HG02763 (cell line): ENCODE measurements around the gene GRM8.
A peak's percentile ranks its signal among the peaks of the same experiment; 100 is the strongest.
"Not testable (repeated sequence)": the region's sequence is repeated elsewhere in the genome, so short reads cannot be mapped to it uniquely, and the experiment has no call there.

Experiments used
- ATAC-seq: cut with Tn5 transposase; IDR thresholded peaks from one replicate; pipeline ENCODE4 v1.9.1; 2021; ENCODE audit warnings: mild to moderate bottlenecking, moderate library complexity; ENCODE audit not compliant: unreplicated experiment

The GRM8 gene

DNA sequence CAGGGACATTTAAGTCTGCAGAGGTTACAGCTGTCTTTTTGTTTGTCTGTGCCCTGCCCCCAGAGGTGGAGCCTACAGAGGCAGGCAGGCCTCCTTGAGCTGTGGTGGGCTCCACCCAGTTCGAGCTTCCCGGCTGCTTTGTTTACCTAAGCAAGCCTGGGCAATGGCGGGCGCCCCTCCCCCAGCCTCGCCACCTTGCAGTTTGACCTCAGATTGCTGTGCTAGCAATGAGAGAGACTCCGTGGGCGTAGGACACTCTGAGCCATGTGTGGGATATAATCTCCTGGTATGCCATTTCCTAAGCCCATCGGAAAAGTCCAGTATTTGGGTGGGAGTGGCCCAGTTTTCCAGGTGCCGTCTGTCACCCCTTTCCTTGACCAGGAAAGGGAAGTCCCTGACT, 421.5 kb downstream of the GRM8 start:
- ATAC-seq, result not testable (repeated sequence)

- ATAC-seq, result no peak
These were observed 431.8 kb downstream of the GRM8 start for GRCh38 chr7:126820925-126821324.

DNA sequence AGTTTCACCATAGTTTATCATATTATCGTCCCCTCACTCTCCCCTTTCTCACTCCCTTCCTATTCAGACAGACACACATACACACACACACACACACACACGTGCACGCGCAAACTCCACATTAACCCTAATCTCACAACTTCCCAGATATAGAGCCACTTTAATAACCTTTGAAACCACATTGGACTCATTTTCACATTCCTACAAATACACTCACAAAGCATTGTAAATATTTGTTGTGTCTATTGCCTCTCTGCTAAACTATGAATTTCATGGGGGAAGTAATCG, 433.6 kb downstream of the GRM8 start:
- no peak for ATAC-seq

- ATAC-seq, result no peak
These were observed 434.1 kb downstream of the GRM8 start for GRCh38 chr7:126818393-126819196.

GRCh38 chr7:126809188-126809587, 443.6 kb downstream of the GRM8 start:
- ATAC-seq, result no peak

DNA sequence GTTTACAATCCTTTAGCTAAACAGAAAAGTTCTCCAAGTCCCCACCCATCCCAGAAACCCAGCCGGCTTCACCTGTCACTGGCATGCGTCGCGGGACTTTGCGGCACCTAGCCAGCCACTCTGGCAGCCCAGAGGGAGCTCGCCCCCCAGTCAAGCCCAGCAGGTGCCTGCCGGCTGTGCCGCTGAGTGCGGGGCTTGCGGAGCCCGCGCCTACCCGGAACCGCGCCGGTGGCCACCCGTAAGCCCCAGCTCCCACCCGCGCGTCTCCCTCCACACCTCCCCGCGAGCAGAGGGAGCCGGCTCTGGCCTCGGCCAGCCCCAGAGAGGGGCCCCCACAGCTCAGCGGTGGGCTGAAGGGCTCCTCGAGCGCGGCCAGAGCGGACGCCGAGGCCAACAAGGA, 446.1 kb downstream of the GRM8 start:
- ATAC-seq, result no peak

GRCh38 chr7:126805351-126805750, 447.4 kb downstream of the GRM8 start:
- no peak for ATAC-seq

GRCh38 chr7:126804604-126805003, 448.1 kb downstream of the GRM8 start:
- peak; percentile 70 for ATAC-seq

- ATAC-seq, result no peak
These were observed 448.8 kb downstream of the GRM8 start for GRCh38 chr7:126803990-126804389.

DNA sequence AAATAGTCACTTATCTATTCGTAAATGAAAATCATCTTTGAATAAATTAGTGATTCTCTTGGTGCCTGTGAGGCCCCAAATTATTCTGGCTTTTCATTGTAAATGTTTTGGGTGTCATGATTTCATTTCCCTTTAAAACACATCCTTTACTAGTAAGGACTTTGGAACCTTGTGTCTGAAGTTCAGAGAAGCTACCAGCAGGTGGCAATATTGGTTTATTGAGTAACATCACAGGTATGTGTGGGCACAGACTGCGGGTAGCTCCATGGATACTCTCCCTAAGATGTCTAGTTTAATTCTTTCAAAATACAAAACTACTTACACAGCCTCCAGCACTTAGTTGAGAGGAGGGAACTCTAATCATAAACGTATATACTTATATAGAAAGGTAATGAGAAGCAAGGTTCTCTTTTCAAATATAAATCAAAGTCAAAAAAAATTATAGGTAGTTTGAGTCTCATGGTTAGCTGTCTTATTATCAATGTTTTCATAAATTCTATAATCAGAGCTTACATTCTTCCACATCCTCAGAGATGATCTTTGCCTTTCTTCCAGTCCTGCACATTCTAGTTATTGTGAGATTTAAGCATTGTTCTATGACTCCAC, 449.6 kb downstream of the GRM8 start:
- peak; percentile 85 for ATAC-seq

DNA sequence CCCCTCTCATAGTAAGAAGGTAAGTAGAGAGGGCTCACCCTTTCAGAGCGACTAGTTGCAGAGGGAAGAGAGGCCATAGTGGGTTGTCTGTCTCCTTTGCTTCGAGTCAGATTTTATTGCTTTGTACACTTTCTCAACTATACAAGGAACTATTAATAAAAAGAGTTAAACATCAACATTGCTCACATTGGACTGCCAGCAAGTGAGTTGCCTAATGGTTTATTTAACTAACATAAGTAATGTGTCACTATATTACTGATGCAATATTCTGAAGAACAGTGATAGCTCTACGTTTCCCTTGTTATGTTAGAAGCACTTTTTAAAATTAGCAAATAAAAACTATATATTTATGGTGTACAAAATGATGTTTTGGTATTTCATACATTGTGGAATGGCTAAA, 451.0 kb downstream of the GRM8 start:
- ATAC-seq, result no peak

DNA sequence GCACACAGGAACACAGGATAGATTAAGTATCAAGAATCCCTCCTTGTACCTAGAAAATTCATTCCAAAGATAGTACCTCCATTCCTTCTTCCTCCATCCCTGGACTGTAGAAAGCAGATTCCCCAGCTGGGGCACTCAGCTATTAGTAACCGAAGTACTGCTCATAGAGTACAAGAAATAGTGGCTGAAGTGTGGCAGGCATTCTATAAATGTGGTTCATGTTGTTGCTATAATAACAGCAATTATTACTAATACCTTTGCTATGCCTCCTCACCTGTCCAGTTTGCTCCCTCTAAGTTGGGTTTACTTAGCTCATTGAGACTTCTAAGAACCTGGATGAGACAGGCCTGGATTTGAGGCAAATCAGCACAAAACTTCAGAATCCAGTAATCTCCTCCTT, 453.2 kb downstream of the GRM8 start:
- no peak for ATAC-seq

- no peak for ATAC-seq
These were observed 460.2 kb downstream of the GRM8 start for GRCh38 chr7:126792521-126792920.

GRCh38 chr7:126791306-126791705, 461.4 kb downstream of the GRM8 start:
- ATAC-seq, result no peak

- ATAC-seq, result no peak
These were observed 462.0 kb downstream of the GRM8 start for GRCh38 chr7:126790763-126791162.

DNA sequence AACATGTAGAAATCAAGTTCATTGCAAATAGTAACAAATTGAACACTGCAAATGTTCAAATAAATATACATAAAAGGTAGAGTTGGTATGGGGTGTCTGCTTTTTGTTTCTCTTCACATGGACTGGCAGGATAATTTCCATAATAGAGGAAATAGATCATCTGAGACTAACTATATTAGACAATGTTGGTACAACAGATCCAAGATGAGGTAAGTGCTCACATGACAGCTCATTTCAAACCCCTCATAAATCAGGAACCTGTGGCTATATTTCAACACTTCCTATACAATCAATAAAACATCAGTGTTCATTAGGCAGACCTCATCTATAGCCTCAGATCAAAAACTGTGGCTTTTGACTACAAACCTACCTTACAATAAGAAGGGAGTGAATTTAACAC, 469.1 kb downstream of the GRM8 start:
- ATAC-seq, result no peak

DNA sequence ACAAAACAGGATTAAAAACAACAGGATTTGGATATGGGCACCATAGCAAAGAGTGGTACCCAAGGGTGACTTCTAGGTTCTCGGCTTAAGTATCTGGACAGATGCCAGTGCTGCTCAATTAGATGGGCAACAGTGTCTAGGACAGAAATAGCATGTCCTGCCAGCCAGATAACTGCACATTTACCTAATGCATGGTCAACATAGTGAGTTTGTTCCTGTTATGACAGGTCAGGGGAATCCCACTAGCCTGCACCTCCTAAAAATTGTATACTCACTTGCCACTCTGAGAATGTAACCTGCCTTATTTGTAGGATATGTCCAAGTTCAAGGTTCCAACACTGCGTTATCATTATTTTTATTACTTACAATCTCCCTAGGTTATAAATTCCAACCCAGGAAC, 471.7 kb downstream of the GRM8 start:
- peak; percentile 82 for ATAC-seq

GRCh38 chr7:126778101-126778500, 474.6 kb downstream of the GRM8 start:
- ATAC-seq, result no peak

- ATAC-seq, result no peak
These were observed 476.2 kb downstream of the GRM8 start for GRCh38 chr7:126776498-126776897.

DNA sequence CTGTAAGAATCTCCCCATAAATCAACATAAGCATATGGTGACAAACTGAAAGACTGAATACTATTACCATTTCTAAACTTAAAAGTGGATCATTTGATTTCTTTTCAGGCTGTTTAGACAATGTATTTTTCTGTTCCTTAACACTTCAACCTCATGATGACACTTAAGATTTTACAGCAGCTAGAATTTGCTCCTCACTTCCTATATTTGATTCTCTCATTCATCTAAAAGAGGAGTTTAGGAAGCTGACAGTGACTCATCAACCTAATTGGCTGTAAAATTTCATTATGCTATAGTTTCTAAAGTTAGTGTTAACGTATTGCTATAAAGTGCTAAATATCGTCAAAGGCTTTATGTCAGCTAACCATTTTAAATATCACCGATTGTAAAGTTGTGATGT, 478.7 kb downstream of the GRM8 start:
- no peak for ATAC-seq

DNA sequence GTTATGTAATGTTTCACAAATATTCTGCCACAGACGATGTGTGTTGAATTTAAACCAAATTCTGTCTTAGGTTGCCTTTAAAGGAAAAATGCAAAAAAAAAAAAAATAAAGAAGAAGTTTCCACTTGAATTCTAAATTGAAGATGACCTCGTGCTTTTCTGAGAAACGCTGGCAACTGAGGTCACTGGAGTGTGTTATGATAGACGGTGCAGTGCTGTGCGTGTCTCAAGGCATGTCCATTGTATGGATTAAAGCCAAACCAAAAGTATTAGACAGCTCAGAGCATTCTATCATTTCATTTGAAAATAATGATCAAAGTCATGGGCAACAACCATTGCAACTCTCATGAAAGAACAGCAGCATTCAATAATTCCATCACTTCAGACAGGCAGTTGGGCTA, 483.9 kb downstream of the GRM8 start:
- no peak for ATAC-seq

GRCh38 chr7:126760914-126761577, 491.7 kb downstream of the GRM8 start:
- no peak for ATAC-seq
